ENCODE data around the gene LPP. TPM values are rescaled to one million over a fixed set of nuclear protein-coding genes. Genes with fewer than 3 reads are reported as not detected.
A peak's percentile ranks its signal among the peaks of the same experiment; 100 is the strongest.

The LPP gene
- total and polyA plus RNA-seq, 2 of the 4 experiments (the other 2 are of a cell fraction), result 16.0 to 130 TPM

- no peak for TF ChIP-seq MXI1 (IDR thresholded peaks at IDR 0.05; ENCODE audit: borderline replicate concordance, low read depth, low read length)
These were observed 359.8 kb downstream of the LPP start (continued) for GRCh38 chr3:188513662-188514328.

- Histone ChIP-seq H3K4me1 (ENCODE audit: control insufficient read depth, insufficient read depth, low read length) (no peaks in the 10 kb centered on the region; the same call in 1 of the 2 replicates), H2AK5ac (ENCODE audit: low read depth, low read length) (peak overlapping the region; percentile 21; the same call in 1 of the 2 replicates), H2BK120ac (ENCODE audit: low read depth, low read length) (no peak overlapping the region), H3K27me3 (ENCODE audit: control insufficient read depth, insufficient read depth, low read length) (no peaks in the 10 kb centered on the region), H4K20me1 (ENCODE audit: insufficient read depth, low read length) (peaks cover 11% of the 10 kb centered on the region; the same call in 1 of the 2 replicates), H3K27ac (ENCODE audit: insufficient read depth, low read length) (no peak overlapping the region), H3K14ac (replicated peaks; ENCODE audit: low read depth, low read length) (no peak overlapping the region), H3K23ac (ENCODE audit: low read depth, low read length) (no peak overlapping the region), H4K5ac (ENCODE audit: low read depth, low read length) (no peak overlapping the region), H4K91ac (ENCODE audit: insufficient read depth, low read depth, low read length) (no peak overlapping the region), H3K4ac (ENCODE audit: low read depth, low read length) (no peak overlapping the region), H3K4me2 (ENCODE audit: low read depth, low read length) (no peak overlapping the region), H3K9me1 (ENCODE audit: insufficient read depth, low read length) (peaks cover 5% of the 10 kb centered on the region; the same call in 1 of the 2 replicates), H3K18ac (ENCODE audit: low read depth, low read length) (no peak overlapping the region), H3K56ac (ENCODE audit: extremely low read depth, insufficient read depth, low read length) (no peak overlapping the region), H3K36me3 (ENCODE audit: control insufficient read depth, insufficient read depth, low read length) (0 out of 2 replicates have a peak, but pooled peaks cover 1% of the 10 kb centered on the region), H2BK15ac (ENCODE audit: low read depth, low read length) (no peak overlapping the region), H2BK5ac (ENCODE audit: low read depth, low read length, poor library complexity, severe bottlenecking) (no peak overlapping the region), H2AK9ac (replicated peaks; ENCODE audit: low read depth, low read length, poor library complexity) (no peak overlapping the region), H3K9me3 (ENCODE audit: control insufficient read depth, insufficient read depth, low read length) (no peaks in the 10 kb centered on the region), H3K79me1 (ENCODE audit: low read depth in 1 of 2, low read length in 2 of 2) (peaks cover 45 to 79% of the 10 kb centered on the region in 2 experiments), H4K8ac (ENCODE audit: low read depth in 2 of 2, low read length in 2 of 2) (no peak overlapping the region), H2AFZ (replicated peaks; ENCODE audit: low read length, poor library complexity) (no peak overlapping the region), H2BK20ac (ENCODE audit: low read depth, low read length) (no peak overlapping the region), H3K9ac (ENCODE audit: low read depth, low read length) (no peak overlapping the region), H3K4me3 (ENCODE audit: insufficient read depth, low read depth, low read length) (no peak overlapping the region)
- BruUV-seq (replicated peaks), result no TSS peak
- ChIA-PET POLR2A (ENCODE audit: unreplicated experiment) (no interaction called here), CTCF (no interaction called here)
- TF ChIP-seq FOS (IDR thresholded peaks at IDR 0.05; ENCODE audit: low read depth, low read length) (no peak), MXI1 (IDR thresholded peaks at IDR 0.05; ENCODE audit: borderline replicate concordance, low read depth, low read length) (no peak), SMC3 (IDR thresholded peaks at IDR 0.05; ENCODE audit: low read depth, low read length) (no peak), MAZ (IDR thresholded peaks at IDR 0.05; ENCODE audit: borderline replicate concordance, low read depth, low read length) (no peak), POLR2A (IDR thresholded peaks at IDR 0.05; ENCODE audit: low read depth, low read length) (no peak), RAD21 (IDR thresholded peaks at IDR 0.05; ENCODE audit: low read length) (no peak), RCOR1 (IDR thresholded peaks at IDR 0.05; ENCODE audit: insufficient replicate concordance, low read length) (no peak), BHLHE40 (IDR thresholded peaks at IDR 0.05; ENCODE audit: low read depth, low read length) (no peak), RFX5 (IDR thresholded peaks at IDR 0.05; ENCODE audit: low read depth, low read length) (no peak), CHD1 (IDR thresholded peaks at IDR 0.05; ENCODE audit: low read depth, low read length) (no peak), MAFK (IDR thresholded peaks at IDR 0.05; ENCODE audit: low read depth, low read length) (no peak), NFE2L2 (IDR thresholded peaks at IDR 0.05; ENCODE audit: low read depth, low read length) (no peak)
- TF ChIP-seq, protein P1, sequence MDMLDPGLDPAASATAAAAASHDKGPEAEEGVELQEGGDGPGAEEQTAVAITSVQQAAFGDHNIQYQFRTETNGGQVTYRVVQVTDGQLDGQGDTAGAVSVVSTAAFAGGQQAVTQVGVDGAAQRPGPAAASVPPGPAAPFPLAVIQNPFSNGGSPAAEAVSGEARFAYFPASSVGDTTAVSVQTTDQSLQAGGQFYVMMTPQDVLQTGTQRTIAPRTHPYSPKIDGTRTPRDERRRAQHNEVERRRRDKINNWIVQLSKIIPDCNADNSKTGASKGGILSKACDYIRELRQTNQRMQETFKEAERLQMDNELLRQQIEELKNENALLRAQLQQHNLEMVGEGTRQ (IDR thresholded peaks at IDR 0.05; ENCODE audit: low read depth, low read length), result no peak
- TF ChIP-seq, protein P2, sequence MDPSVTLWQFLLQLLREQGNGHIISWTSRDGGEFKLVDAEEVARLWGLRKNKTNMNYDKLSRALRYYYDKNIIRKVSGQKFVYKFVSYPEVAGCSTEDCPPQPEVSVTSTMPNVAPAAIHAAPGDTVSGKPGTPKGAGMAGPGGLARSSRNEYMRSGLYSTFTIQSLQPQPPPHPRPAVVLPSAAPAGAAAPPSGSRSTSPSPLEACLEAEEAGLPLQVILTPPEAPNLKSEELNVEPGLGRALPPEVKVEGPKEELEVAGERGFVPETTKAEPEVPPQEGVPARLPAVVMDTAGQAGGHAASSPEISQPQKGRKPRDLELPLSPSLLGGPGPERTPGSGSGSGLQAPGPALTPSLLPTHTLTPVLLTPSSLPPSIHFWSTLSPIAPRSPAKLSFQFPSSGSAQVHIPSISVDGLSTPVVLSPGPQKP (IDR thresholded peaks at IDR 0.05; ENCODE audit: borderline replicate concordance, low read depth, low read length), result no peak
- DNase-seq (no peak), ATAC-seq (ENCODE audit: low read depth) (no peak)
- intact Hi-C loops (cut with micrococcal nuclease) (no loop called here), dilution Hi-C loops (cut with HindIII; ENCODE audit: low sequenced_read_pairs, unreplicated experiment) (no loop called here), in situ Hi-C loops (cut with MboI; ENCODE audit: low sequenced_read_pairs) (no loop called here)
- no CpG with 5 or more reads among the region's 2 CpGs for WGBS, 2 experiments (ENCODE audit: extremely low coverage in 2 of 2, insufficient read length in 1 of 2)
These were observed 362.6 kb downstream of the LPP start for GRCh38 chr3:188516515-188516914.
